Measurements from ENCODE around the gene GALT.

GALT gene

DNA sequence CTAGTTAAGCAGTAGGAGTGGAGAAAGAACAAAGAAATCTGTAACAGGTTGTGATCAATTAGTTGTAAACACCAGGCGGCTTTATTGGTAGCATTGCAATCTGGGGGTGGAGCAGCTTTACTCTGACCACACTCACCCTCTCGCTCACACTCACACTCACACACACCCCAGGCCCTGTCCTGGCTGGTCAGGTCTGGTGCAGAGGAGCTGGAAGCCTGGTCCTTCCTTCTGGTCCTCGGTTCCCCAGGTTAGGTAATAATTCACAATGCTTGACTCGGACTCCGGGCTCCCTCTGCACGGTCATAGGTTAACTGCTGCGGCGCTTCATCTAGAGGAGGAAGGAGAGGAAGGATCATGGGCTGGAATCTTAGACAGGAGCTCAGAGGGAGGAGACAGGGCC lies 43.0 kb downstream of the GALT start:
- in situ Hi-C loops (cut with HindIII; ENCODE audit: low pct_ligation_motif_present, low sequenced_read_pairs) = no loop called here
- Histone ChIP-seq H3K27ac (no peak overlapping the region), H3K4me3 (ENCODE audit: low read depth, low read length) (no peak overlapping the region), H3K27me3 (replicated peaks) (no peaks in the 10 kb centered on the region), H3K36me3 (replicated peaks) (no peaks in the 10 kb centered on the region)
- no peak for TF ChIP-seq CTCF (IDR thresholded peaks at IDR 0.05; ENCODE audit: low read depth, low read length, missing control alignments)
- no peak for DNase-seq

GRCh38 chr9:34690983-34691935 lies 44.8 kb downstream of the GALT start, which contains the start of gene CCL19:
Gene CCL19 (minus strand): TSS chr9:34691276. CDS start chr9:34691139, 137 bp downstream.
- no peak within 1 kb of the TSS for H3K27ac ChIP-seq
- no peak for TF ChIP-seq CTCF (IDR thresholded peaks at IDR 0.05; ENCODE audit: low read depth, low read length, missing control alignments)

GRCh38 chr9:34691936-34692315 lies 45.5 kb downstream of the GALT start:
- no peak for DNase-seq
- H3K36me3 ChIP-seq (replicated peaks) = no peaks in the 10 kb centered on the region
- H3K27me3 ChIP-seq (replicated peaks) = no peaks in the 10 kb centered on the region
- in situ Hi-C loops (cut with HindIII; ENCODE audit: low pct_ligation_motif_present, low sequenced_read_pairs) = no loop called here
- no peak for TF ChIP-seq CTCF (IDR thresholded peaks at IDR 0.05; ENCODE audit: low read depth, low read length, missing control alignments)
- H3K4me3 ChIP-seq (ENCODE audit: low read depth, low read length) = no peak overlapping the region
- H3K27ac ChIP-seq = no peak overlapping the region

More at GRCh38 chr9:34690983-34691935, 44.8 kb downstream of the GALT start, which contains the start of gene CCL19:
- Histone ChIP-seq H3K27me3 (replicated peaks) (no peaks in the 10 kb centered on the region), H3K4me3 (ENCODE audit: low read depth, low read length) (no peak within 1 kb of the TSS), H3K36me3 (replicated peaks) (no peaks in the 10 kb centered on the region)
- DNase-seq = no peak
- in situ Hi-C loops (cut with HindIII; ENCODE audit: low pct_ligation_motif_present, low sequenced_read_pairs) = no loop called here

DNA sequence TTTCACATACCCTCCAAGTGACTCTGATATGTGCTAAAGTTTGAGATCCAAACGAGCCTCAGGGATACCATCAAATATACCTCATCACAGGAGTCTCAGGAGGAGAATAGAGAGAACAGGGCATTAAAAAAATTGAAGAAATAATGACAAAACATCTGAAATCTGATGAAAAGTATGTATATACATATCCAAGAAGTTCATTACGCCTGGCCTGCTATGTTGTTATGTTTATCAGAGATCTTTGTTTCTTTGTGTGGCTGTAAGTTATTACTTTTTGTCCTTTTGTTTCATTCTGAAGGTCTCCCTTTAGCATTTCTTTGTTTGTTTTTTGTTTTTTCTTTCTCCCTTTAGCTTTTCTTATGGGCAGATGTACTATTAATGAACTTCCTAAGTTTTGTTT lies 47.1 kb downstream of the GALT start:
- no peak for TF ChIP-seq CTCF (IDR thresholded peaks at IDR 0.05; ENCODE audit: low read depth, low read length, missing control alignments)
- in situ Hi-C loops (cut with HindIII; ENCODE audit: low pct_ligation_motif_present, low sequenced_read_pairs) = no loop called here
- H3K4me3 ChIP-seq (ENCODE audit: low read depth, low read length) = no peak overlapping the region
- no peaks in the 10 kb centered on the region for H3K27me3 ChIP-seq (replicated peaks)
- H3K36me3 ChIP-seq (replicated peaks) = no peaks in the 10 kb centered on the region
- H3K27ac ChIP-seq = no peak overlapping the region
- no peak for DNase-seq

GRCh38 chr9:34694811-34695210 lies 48.3 kb downstream of the GALT start:
- DNase-seq = no peak
- Histone ChIP-seq H3K27me3 (replicated peaks) (no peaks in the 10 kb centered on the region), H3K27ac (no peak overlapping the region), H3K4me3 (ENCODE audit: low read depth, low read length) (no peak overlapping the region), H3K36me3 (replicated peaks) (no peaks in the 10 kb centered on the region)
- TF ChIP-seq CTCF (IDR thresholded peaks at IDR 0.05; ENCODE audit: low read depth, low read length, missing control alignments) = no peak
- in situ Hi-C loops (cut with HindIII; ENCODE audit: low pct_ligation_motif_present, low sequenced_read_pairs) = no loop called here

Data from brain microvascular endothelial cell (primary cell).